Fibroblast of the aortic adventitia (primary cell): ENCODE data around the gene TPRG1L. TPM values are rescaled to one million over a fixed set of nuclear protein-coding genes. Genes with fewer than 3 reads are reported as not detected.

ENCODE experiments used
- DNase-seq: peaks from one replicate; pipeline ENCODE4 v3.0.0-alpha.2; 2010; ENCODE audit warnings: low read depth
- H3K4me3 ChIP-seq: 2 replicates; pipeline ENCODE4 v1.5.1; 2011; ENCODE audit warnings: low read depth, mild to moderate bottlenecking, control low read depth, low read length, moderate library complexity
- total RNA-seq: library from RNA; depleted of rRNA; stranded (reverse); fragments of >200 nt; gene quantifications from 2 replicates; pipeline ENCODE4 v1.2.3, GENCODE V29; 2012; ENCODE audit warnings: low replicate concordance
- TF ChIP-seq, protein P1 (sequence below): IDR thresholded peaks from 2 replicates; pipeline ENCODE4 v1.5.1; 2011; ENCODE audit warnings: mild to moderate bottlenecking, low read length, control low read depth, inconsistent platforms; ENCODE audit not compliant: insufficient read depth

The TPRG1L gene
- total RNA-seq, 1 donor = 44.4 TPM

GRCh38 chr1:3630914-3631313 lies 6.1 kb downstream of the TPRG1L start:
- TF ChIP-seq, protein P1, sequence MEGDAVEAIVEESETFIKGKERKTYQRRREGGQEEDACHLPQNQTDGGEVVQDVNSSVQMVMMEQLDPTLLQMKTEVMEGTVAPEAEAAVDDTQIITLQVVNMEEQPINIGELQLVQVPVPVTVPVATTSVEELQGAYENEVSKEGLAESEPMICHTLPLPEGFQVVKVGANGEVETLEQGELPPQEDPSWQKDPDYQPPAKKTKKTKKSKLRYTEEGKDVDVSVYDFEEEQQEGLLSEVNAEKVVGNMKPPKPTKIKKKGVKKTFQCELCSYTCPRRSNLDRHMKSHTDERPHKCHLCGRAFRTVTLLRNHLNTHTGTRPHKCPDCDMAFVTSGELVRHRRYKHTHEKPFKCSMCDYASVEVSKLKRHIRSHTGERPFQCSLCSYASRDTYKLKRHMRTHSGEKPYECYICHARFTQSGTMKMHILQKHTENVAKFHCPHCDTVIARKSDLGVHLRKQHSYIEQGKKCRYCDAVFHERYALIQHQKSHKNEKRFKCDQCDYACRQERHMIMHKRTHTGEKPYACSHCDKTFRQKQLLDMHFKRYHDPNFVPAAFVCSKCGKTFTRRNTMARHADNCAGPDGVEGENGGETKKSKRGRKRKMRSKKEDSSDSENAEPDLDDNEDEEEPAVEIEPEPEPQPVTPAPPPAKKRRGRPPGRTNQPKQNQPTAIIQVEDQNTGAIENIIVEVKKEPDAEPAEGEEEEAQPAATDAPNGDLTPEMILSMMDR = no peak
- DNase-seq = no peak
- H3K4me3 ChIP-seq = no peak overlapping the region

DNA sequence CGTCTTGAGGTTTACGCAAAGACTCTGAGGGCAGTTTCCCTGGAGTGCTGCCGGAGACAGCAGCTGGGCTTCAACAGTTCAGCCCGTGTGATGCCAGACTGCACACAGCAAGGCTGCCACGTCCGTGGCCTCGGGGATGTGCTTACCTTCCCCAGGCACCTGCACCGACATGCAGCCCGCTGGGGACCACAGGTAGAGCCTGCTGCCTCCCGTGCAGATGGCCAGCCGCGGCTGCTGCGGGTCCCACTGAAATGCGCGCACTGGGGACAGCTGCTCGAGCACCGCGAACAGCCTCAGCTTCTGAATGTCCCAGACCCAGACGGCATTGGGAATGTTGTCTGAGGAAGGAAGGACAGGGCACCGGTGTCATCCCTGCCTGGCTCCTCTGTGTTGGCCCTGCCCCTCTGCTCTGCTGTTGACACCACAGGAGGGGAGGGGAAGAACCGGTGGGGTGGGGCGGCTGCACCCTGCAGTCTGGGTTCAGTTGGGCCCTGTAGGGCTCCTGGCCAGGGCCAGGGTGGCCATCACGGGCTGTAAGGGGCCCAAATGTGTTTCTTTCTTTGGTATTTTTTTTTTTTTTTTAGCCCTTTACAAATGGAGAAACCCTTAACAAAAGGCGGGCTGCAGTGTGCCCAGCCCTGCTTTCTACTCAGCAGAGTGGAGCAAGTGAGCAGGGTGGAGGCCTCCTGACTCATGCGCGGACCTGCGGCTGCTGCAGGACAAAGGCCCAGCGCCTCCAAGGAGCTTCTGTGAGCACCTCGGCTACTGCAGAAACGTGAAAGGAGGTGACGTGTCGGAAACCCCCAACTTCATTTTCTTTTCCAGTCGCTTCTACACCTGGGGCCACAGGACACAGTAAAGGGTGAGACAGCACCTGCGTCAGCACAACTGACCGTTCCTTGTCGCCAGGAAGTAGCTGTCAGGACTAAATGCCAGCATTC lies 6.8 kb downstream of the TPRG1L start:
- no peak for DNase-seq
- TF ChIP-seq, protein P1 = no peak
- no peak overlapping the region for H3K4me3 ChIP-seq

DNA sequence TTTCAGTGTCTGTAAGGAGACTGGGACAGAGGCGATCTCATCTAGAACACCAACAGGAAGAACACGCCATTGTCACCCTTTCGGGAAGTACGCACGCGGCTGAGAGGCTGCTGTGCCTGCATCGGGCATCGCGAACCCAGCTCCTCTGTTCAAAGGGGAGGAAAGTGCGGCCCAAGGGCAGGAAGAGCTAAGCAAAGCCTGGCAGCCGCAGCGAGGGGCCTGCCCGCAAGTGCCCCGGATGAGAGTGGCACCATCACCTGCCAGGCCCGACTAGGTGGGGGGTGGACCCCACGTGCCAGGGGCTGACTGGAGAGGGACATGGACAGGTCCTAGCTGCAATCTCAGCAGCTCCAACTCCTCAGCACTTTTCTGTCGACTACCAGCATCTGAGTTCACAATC lies 7.5 kb downstream of the TPRG1L start:
- no peak overlapping the region for H3K4me3 ChIP-seq
- DNase-seq = no peak
- TF ChIP-seq, protein P1 = no peak

GRCh38 chr1:3632716-3633343 lies 8.0 kb downstream of the TPRG1L start:
- DNase-seq = no peak
- TF ChIP-seq, protein P1 = no peak
- H3K4me3 ChIP-seq = no peak overlapping the region

GRCh38 chr1:3633344-3634058 lies 8.7 kb downstream of the TPRG1L start:
- no peak for DNase-seq
- TF ChIP-seq, protein P1 = no peak
- no peak overlapping the region for H3K4me3 ChIP-seq

- TF ChIP-seq, protein P1 = no peak
Measured at GRCh38 chr1:3634059-3634800, 9.4 kb downstream of the TPRG1L start.

More at GRCh38 chr1:3634059-3634800, 9.4 kb downstream of the TPRG1L start:
- H3K4me3 ChIP-seq = no peak overlapping the region
- no peak for DNase-seq
